ENCODE measurements around the gene NAP1L4. TPM values are rescaled to one million over a fixed set of nuclear protein-coding genes. Genes with fewer than 3 reads are reported as not detected.

Gene NAP1L4
- total RNA-seq, 1 donor from 2014 or later, result 184 TPM

GRCh38 chr11:2958251-2958650, 33.9 kb downstream of the NAP1L4 start:
- H3K9me3 Mint-ChIP-seq (ENCODE audit: low read depth), result no peaks in the 10 kb centered on the region

GRCh38 chr11:2955906-2956476, 36.1 kb downstream of the NAP1L4 start:
- peak; percentile 29 for TF ChIP-seq CTCF (IDR thresholded peaks at IDR 0.05; ENCODE audit: unreplicated experiment)
- H3K4me1 Mint-ChIP-seq (ENCODE audit: low read depth), result peaks cover 8% of the 10 kb centered on the region
- H3K36me3 Mint-ChIP-seq (ENCODE audit: insufficient read depth), result peaks cover 29% of the 10 kb centered on the region
- H3K27me3 Mint-ChIP-seq, result no peaks in the 10 kb centered on the region
- DNase-seq (ENCODE audit: low spot score, unreplicated experiment), result no peak
- no peak overlapping the region for H3K27ac Mint-ChIP-seq
- no peak overlapping the region for H3K4me3 Mint-ChIP-seq (ENCODE audit: low read depth)
- no peaks in the 10 kb centered on the region for H3K9me3 Mint-ChIP-seq (ENCODE audit: low read depth)

More at GRCh38 chr11:2958251-2958650, 33.9 kb downstream of the NAP1L4 start:
- DNase-seq (ENCODE audit: low spot score, unreplicated experiment), result no peak
- Mint-ChIP-seq H3K4me3 (ENCODE audit: low read depth) (no peak overlapping the region), H3K36me3 (ENCODE audit: insufficient read depth) (peaks cover 30% of the 10 kb centered on the region), H3K27me3 (no peaks in the 10 kb centered on the region), H3K27ac (peak overlapping the region; percentile 50), H3K4me1 (ENCODE audit: low read depth) (peaks cover 8% of the 10 kb centered on the region)
- TF ChIP-seq CTCF (IDR thresholded peaks at IDR 0.05; ENCODE audit: unreplicated experiment), result no peak

- no peaks in the 10 kb centered on the region for H3K9me3 Mint-ChIP-seq (ENCODE audit: low read depth)
- TF ChIP-seq CTCF (IDR thresholded peaks at IDR 0.05; ENCODE audit: unreplicated experiment), result no peak
- no peak overlapping the region for H3K27ac Mint-ChIP-seq
- no peaks in the 10 kb centered on the region for H3K27me3 Mint-ChIP-seq
- no peak overlapping the region for H3K4me3 Mint-ChIP-seq (ENCODE audit: low read depth)
- H3K36me3 Mint-ChIP-seq (ENCODE audit: insufficient read depth), result peaks cover 33% of the 10 kb centered on the region
- DNase-seq (ENCODE audit: low spot score, unreplicated experiment), result no peak
- peaks cover 11% of the 10 kb centered on the region for H3K4me1 Mint-ChIP-seq (ENCODE audit: low read depth)
Measured at GRCh38 chr11:2954263-2954662, 37.9 kb downstream of the NAP1L4 start.

GRCh38 chr11:2952290-2952689, 39.8 kb downstream of the NAP1L4 start:
- Mint-ChIP-seq H3K4me1 (ENCODE audit: low read depth) (peaks cover 12% of the 10 kb centered on the region), H3K4me3 (ENCODE audit: low read depth) (no peak overlapping the region), H3K36me3 (ENCODE audit: insufficient read depth) (peaks cover 30% of the 10 kb centered on the region), H3K27ac (no peak overlapping the region), H3K27me3 (no peaks in the 10 kb centered on the region), H3K9me3 (ENCODE audit: low read depth) (no peaks in the 10 kb centered on the region)
- DNase-seq (ENCODE audit: low spot score, unreplicated experiment), result no peak
- TF ChIP-seq CTCF (IDR thresholded peaks at IDR 0.05; ENCODE audit: unreplicated experiment), result no peak

- no peak overlapping the region for H3K4me3 Mint-ChIP-seq (ENCODE audit: low read depth)
- no peak overlapping the region for H3K27ac Mint-ChIP-seq
- TF ChIP-seq CTCF (IDR thresholded peaks at IDR 0.05; ENCODE audit: unreplicated experiment), result no peak
- no peak for DNase-seq (ENCODE audit: low spot score, unreplicated experiment)
- H3K4me1 Mint-ChIP-seq (ENCODE audit: low read depth), result peaks cover 7% of the 10 kb centered on the region
- no peaks in the 10 kb centered on the region for H3K9me3 Mint-ChIP-seq (ENCODE audit: low read depth)
- H3K36me3 Mint-ChIP-seq (ENCODE audit: insufficient read depth), result peaks cover 29% of the 10 kb centered on the region
- no peaks in the 10 kb centered on the region for H3K27me3 Mint-ChIP-seq
Measured at GRCh38 chr11:2951231-2952110, 40.7 kb downstream of the NAP1L4 start.

Data from progenitor cell of endocrine pancreas (in vitro differentiated cells).